Calu3 (cell line): Measurements from ENCODE around the gene NDUFS6. TPM values are rescaled to one million over a fixed set of nuclear protein-coding genes. Genes with fewer than 3 reads are reported as not detected.

Source experiments
- BruUV-seq: library from RNA; stranded (reverse); fragments of 400-500 nt; replicated peaks from 2 replicates; lab custom pipeline; 2021; lab: Mats Ljungman, UMichigan
- CTCF ChIA-PET: fragments of 300-600 bp; sonication (Branson Sonifier 250); formaldehyde crosslinking; loops from one replicate; lab custom pipeline; 2022; ENCODE audit warnings: antibody characterized with exemption; lab: Charles Lee
- DNase-seq: peaks from one replicate; pipeline ENCODE4 v3.0.0; 2022
- H3K27ac Mint-ChIP-seq: one replicate; pipeline ENCODE4 v1.8.0; 2022; ENCODE audit warnings: mixed read lengths; ENCODE audit not compliant: unreplicated experiment
- H3K27me3 Mint-ChIP-seq: one replicate; pipeline ENCODE4 v1.8.0; 2022; ENCODE audit warnings: mixed read lengths; ENCODE audit not compliant: unreplicated experiment
- H3K36me3 Mint-ChIP-seq: one replicate; pipeline ENCODE4 v1.8.0; 2022; ENCODE audit warnings: mild to moderate bottlenecking, moderate library complexity, mixed read lengths; ENCODE audit not compliant: insufficient read depth, unreplicated experiment
- H3K4me1 Mint-ChIP-seq: one replicate; pipeline ENCODE4 v1.8.0; 2022; ENCODE audit warnings: mild to moderate bottlenecking, low read depth, mixed read lengths; ENCODE audit not compliant: unreplicated experiment
- H3K4me3 Mint-ChIP-seq: one replicate; pipeline ENCODE4 v1.8.0; 2022; ENCODE audit warnings: mild to moderate bottlenecking, low read depth, moderate library complexity, mixed read lengths; ENCODE audit not compliant: unreplicated experiment
- H3K9me3 Mint-ChIP-seq: one replicate; pipeline ENCODE4 v1.8.0; 2022; ENCODE audit warnings: low read depth, mixed read lengths; ENCODE audit not compliant: unreplicated experiment
- intact Hi-C: fragments of 100-400 bp; cut with micrococcal nuclease; formaldehyde crosslinking; loops from one replicate; pipeline ENCODE4 v1.10.0; 2022; ENCODE audit not compliant: unreplicated experiment
- total RNA-seq: library from RNA; stranded (reverse); gene quantifications from 2 replicates; pipeline ENCODE4 v1.2.3, GENCODE V29; 2022
- TF ChIP-seq, protein P1 (sequence below): fragments of 200-600 bp; IDR thresholded peaks from one replicate; pipeline ENCODE4 v1.8.0; 2022; ENCODE audit warnings: antibody characterized with exemption; ENCODE audit not compliant: unreplicated experiment

NDUFS6 gene
- total RNA-seq, 1 experiment from 2014 or later = 44.7 TPM

DNA sequence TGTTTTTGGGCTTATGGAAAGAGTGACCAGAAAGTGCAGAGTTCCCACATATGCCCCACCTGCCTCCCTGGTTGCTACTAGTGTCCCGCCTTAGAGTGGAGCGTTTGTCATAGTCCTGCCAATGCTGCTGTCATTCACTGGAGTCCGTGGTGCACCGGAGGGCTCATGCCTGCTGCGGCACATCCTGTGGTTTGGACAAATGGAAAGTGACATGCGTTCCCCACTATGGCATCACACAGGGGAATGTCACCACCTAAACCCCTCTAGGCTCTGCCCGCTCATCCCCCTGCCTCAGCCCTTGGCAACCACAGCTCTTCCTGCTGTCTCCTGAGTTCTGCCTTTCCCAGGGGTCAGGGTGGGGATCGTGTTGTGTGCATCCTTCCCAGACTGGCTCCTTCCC is 52.3 kb downstream of the NDUFS6 start:
- TF ChIP-seq, protein P1, sequence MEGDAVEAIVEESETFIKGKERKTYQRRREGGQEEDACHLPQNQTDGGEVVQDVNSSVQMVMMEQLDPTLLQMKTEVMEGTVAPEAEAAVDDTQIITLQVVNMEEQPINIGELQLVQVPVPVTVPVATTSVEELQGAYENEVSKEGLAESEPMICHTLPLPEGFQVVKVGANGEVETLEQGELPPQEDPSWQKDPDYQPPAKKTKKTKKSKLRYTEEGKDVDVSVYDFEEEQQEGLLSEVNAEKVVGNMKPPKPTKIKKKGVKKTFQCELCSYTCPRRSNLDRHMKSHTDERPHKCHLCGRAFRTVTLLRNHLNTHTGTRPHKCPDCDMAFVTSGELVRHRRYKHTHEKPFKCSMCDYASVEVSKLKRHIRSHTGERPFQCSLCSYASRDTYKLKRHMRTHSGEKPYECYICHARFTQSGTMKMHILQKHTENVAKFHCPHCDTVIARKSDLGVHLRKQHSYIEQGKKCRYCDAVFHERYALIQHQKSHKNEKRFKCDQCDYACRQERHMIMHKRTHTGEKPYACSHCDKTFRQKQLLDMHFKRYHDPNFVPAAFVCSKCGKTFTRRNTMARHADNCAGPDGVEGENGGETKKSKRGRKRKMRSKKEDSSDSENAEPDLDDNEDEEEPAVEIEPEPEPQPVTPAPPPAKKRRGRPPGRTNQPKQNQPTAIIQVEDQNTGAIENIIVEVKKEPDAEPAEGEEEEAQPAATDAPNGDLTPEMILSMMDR = no peak
- no peaks in the 10 kb centered on the region for H3K36me3 Mint-ChIP-seq
- intact Hi-C loops = no loop called here
- peaks cover 3% of the 10 kb centered on the region for H3K9me3 Mint-ChIP-seq
- peaks cover 42% of the 10 kb centered on the region for H3K27me3 Mint-ChIP-seq
- no peaks in the 10 kb centered on the region for H3K4me1 Mint-ChIP-seq
- CTCF ChIA-PET = no interaction called here
- DNase-seq = no peak
- no peak overlapping the region for H3K27ac Mint-ChIP-seq
- no peak overlapping the region for H3K4me3 Mint-ChIP-seq
- no TSS peak for BruUV-seq

DNA sequence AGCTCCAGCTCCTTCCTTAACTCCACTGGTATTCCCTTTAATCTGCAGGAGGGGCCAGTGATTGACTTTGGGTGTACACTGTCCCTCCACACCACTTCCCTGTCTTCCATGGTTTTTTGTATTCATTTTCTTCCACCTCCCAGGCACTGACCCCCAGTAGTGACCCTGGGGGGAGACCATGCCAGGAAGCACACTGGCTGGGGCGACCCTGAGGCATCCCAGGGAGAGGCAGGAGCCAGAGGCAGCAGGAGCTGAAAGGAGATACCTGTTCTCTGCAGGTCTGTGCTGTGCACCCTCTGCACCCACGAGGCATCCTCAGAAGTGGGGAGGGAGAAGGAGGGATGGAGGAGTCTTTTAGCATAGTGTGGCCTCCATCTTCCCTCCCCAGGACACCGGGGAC is 53.9 kb downstream of the NDUFS6 start:
- peaks cover 3% of the 10 kb centered on the region for H3K9me3 Mint-ChIP-seq
- no TSS peak for BruUV-seq
- H3K36me3 Mint-ChIP-seq = no peaks in the 10 kb centered on the region
- no peak overlapping the region for H3K27ac Mint-ChIP-seq
- intact Hi-C loops = no loop called here
- no peak for DNase-seq
- peaks cover 42% of the 10 kb centered on the region for H3K27me3 Mint-ChIP-seq
- CTCF ChIA-PET = no interaction called here
- H3K4me3 Mint-ChIP-seq = no peak overlapping the region
- TF ChIP-seq, protein P1 = no peak
- no peaks in the 10 kb centered on the region for H3K4me1 Mint-ChIP-seq

DNA sequence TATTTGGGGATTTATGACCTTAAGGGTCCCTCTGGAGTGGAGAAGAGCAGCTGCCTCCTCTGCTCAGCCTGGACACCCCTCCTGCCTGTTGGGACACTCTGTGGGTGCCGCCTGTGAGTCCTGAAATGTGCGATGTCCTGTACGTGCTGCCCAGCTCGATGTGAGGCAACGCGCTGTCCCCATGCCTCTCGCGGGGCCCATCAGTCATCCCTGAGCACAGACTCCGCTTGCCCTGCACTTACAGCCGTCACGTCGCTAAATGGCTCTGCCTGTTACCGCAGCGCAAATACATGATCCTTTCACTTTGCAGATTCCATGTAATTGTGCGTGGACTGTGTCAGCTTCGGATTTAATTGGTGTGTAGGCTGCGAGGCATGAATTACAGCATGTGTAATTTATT is 54.4 kb downstream of the NDUFS6 start:
- DNase-seq = no peak
- Mint-ChIP-seq H3K27me3 (peaks cover 42% of the 10 kb centered on the region), H3K9me3 (peaks cover 3% of the 10 kb centered on the region), H3K4me3 (no peak overlapping the region), H3K27ac (no peak overlapping the region), H3K4me1 (no peaks in the 10 kb centered on the region), H3K36me3 (no peaks in the 10 kb centered on the region)
- TF ChIP-seq, protein P1 = no peak
- CTCF ChIA-PET = no interaction called here
- intact Hi-C loops = no loop called here
- BruUV-seq = no TSS peak

DNA sequence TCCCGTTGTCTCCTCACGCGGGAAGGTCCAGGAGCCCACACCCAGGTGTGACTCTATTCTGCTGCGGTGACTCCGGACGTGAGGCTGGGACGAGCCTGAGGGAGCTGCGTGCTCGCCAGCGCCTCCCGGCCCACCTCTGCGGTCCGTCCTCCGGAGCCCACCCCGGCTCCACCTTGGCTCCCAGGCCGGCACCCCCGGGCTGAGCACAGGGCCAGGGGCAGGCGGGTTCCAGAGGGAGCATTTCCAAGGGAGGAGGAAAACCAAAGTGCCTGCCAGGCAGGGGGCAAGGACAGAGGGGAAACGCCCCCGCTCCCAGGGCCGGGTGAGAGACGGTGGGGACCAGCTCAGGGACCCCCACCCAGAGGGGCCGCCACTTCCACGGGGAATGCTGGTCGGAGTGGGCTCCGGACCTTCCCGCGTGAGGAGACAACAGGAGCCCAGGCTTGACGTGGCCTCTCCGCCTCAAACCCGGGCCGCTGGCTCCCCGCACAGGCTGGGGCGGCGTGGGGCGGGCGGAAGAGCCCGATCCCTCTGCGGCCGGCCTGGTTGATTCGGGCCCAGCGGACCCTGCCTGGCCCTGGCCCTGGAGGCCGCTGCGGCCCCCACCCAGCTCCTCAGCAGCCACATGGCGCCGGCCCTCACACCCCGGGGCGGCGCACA is 55.5 kb downstream of the NDUFS6 start:
- Mint-ChIP-seq H3K4me3 (no peak overlapping the region), H3K36me3 (no peaks in the 10 kb centered on the region), H3K27me3 (peaks cover 36% of the 10 kb centered on the region), H3K9me3 (peaks cover 3% of the 10 kb centered on the region), H3K27ac (no peak overlapping the region), H3K4me1 (no peaks in the 10 kb centered on the region)
- DNase-seq = no peak
- CTCF ChIA-PET = no interaction called here
- intact Hi-C loops = no loop called here
- TF ChIP-seq, protein P1 = no peak
- no TSS peak for BruUV-seq
